GM12872 (cell line): Measurements from ENCODE around the gene ERF.

Experiments used
- CTCF ChIP-seq: IDR thresholded peaks from 3 replicates; pipeline ENCODE4 v1.5.1; 2011; ENCODE audit warnings: low read depth, mild to moderate bottlenecking, low read length, moderate library complexity; ENCODE audit not compliant: insufficient read depth

Gene ERF

GRCh38 chr19:42277821-42278451 lies 23.0 kb upstream of the ERF start:
- no peak for TF ChIP-seq CTCF

- TF ChIP-seq CTCF = no peak
Measured at GRCh38 chr19:42276821-42277220, 21.9 kb upstream of the ERF start.

GRCh38 chr19:42276284-42276683 lies 21.4 kb upstream of the ERF start:
- TF ChIP-seq CTCF = no peak

GRCh38 chr19:42275517-42275916 lies 20.6 kb upstream of the ERF start:
- no peak for TF ChIP-seq CTCF

- no peak for TF ChIP-seq CTCF
Measured at GRCh38 chr19:42275103-42275502, 20.2 kb upstream of the ERF start.

GRCh38 chr19:42274065-42274682 lies 19.2 kb upstream of the ERF start:
- TF ChIP-seq CTCF = no peak

- no peak for TF ChIP-seq CTCF
Measured at GRCh38 chr19:42273407-42274064, 18.6 kb upstream of the ERF start.
